K562 (cell line): ENCODE measurements around the gene SHANK3. TPM values are rescaled to one million over a fixed set of nuclear protein-coding genes. Genes with fewer than 3 reads are reported as not detected.

ENCODE experiments used
- ATAC-seq: fragments of 200-7000 bp; cut with Tn5 transposase; 3 replicates; pipeline ENCODE4 v1.9.1; 2020; ENCODE audit warnings: moderate library complexity
- BruUV-seq: library from RNA; stranded (reverse); fragments of 400-500 nt; replicated peaks from 2 replicates; lab custom pipeline; 2021; lab: Mats Ljungman, UMichigan
- CTCF ChIA-PET: fragments of 300-600 bp; formaldehyde crosslinking; extraction: SDS; loops from one replicate; lab custom pipeline; 2021; ENCODE audit warnings: low intra/inter-chr PET ratio; lab: Yijun Ruan, JAX
- POLR2A ChIA-PET: fragments of 300-600, 350-650 bp; sonication (Branson Sonifier 250); formaldehyde crosslinking; extraction: SDS; loops from one replicate; lab custom pipeline; 2021; ENCODE audit warnings: antibody characterized with exemption, inconsistent platforms; lab: Yijun Ruan, JAX
- DNase-seq, 4 experiments: peaks; one replicate each; pipeline versions ENCODE4 v3.0.0 to v3.0.0-alpha.2; 2011 to 2018; ENCODE audit warnings: low spot score in 3 of 4, mixed read lengths in 3 of 4; ENCODE audit errors: extremely low read depth in 1 of 4
- FAIRE-seq: peaks from 2 replicates; lab custom pipeline; 2011; peaks lifted over from hg19 to GRCh38; lab: Jason Lieb, UNC
- H2AFZ ChIP-seq: 2 replicates; pipeline ENCODE4 v1.6.0; 2011; ENCODE audit warnings: low read depth, low read length, control low read depth, inconsistent platforms
- H3K27ac ChIP-seq: fragments of 200-600 bp; 3 replicates; pipeline ENCODE4 v1.8.0; 2011; ENCODE audit warnings: low read depth, mild to moderate bottlenecking, control low read depth, inconsistent platforms, low read length, moderate library complexity, mixed read lengths; ENCODE audit errors: extremely low read depth
- H3K27me3 ChIP-seq, 2 experiments: fragments of 300-600 bp in 1 of 2; 2 replicates in 1 of 2; 3 replicates in 1 of 2; pipeline versions ENCODE4 v1.6.0 to v1.8.0; 2011; ENCODE audit warnings: inconsistent platforms in 2 of 2, low read length in 2 of 2, mild to moderate bottlenecking in 1 of 2, mixed read lengths in 1 of 2, moderate library complexity in 1 of 2; ENCODE audit not compliant: control insufficient read depth in 2 of 2, insufficient read depth in 2 of 2
- H3K36me3 ChIP-seq: fragments of 300-600 bp; 3 replicates; pipeline ENCODE4 v1.8.0; 2011; ENCODE audit warnings: mild to moderate bottlenecking, low read length, inconsistent platforms; ENCODE audit not compliant: control insufficient read depth, insufficient read depth
- H3K4me1 ChIP-seq, 2 experiments: fragments of 200-600 bp in 1 of 2; replicated peaks in 1 of 2; 2 replicates in 1 of 2; 3 replicates in 1 of 2; pipeline versions ENCODE4 v1.5.1 to v1.8.0; 2011; ENCODE audit warnings: inconsistent platforms in 2 of 2, low read length in 2 of 2, mild to moderate bottlenecking in 1 of 2, mixed read lengths in 1 of 2, moderate library complexity in 1 of 2; ENCODE audit not compliant: control insufficient read depth in 2 of 2, insufficient read depth in 2 of 2
- H3K4me2 ChIP-seq: 2 replicates; pipeline ENCODE4 v1.6.1; 2011; ENCODE audit warnings: low read length, control low read depth, inconsistent platforms, mixed read lengths; ENCODE audit not compliant: insufficient read depth
- H3K4me3 ChIP-seq: fragments of 200-600 bp; sonication (generic), shearing (Covaris generic); 2 replicates; pipeline ENCODE4 v1.5.1; 2016; ENCODE audit warnings: control low read depth, inconsistent platforms
- H3K79me2 ChIP-seq: fragments of 200-600 bp; 3 replicates; pipeline ENCODE4 v1.8.0; 2011; ENCODE audit warnings: low read length, inconsistent platforms; ENCODE audit not compliant: control insufficient read depth, insufficient read depth
- H3K9ac ChIP-seq, 2 experiments: 2 replicates each; pipeline versions ENCODE4 v1.6.0 to v1.6.1; 2011; ENCODE audit warnings: low read depth in 2 of 2, low read length in 2 of 2, control low read depth in 1 of 2, inconsistent platforms in 1 of 2, mild to moderate bottlenecking in 1 of 2, mixed read lengths in 1 of 2; ENCODE audit not compliant: insufficient read depth in 1 of 2
- H3K9me1 ChIP-seq: one replicate; pipeline ENCODE4 v1.6.0; 2011; ENCODE audit warnings: inconsistent platforms, mild to moderate bottlenecking, low read length, moderate library complexity; ENCODE audit not compliant: control insufficient read depth, insufficient read depth
- H3K9me3 ChIP-seq: replicated peaks from 2 replicates; pipeline ENCODE4 v1.5.1; 2011; ENCODE audit warnings: low read depth, low read length, inconsistent platforms; ENCODE audit not compliant: control insufficient read depth, insufficient read depth
- H4K20me1 ChIP-seq: replicated peaks from 2 replicates; pipeline ENCODE4 v1.6.1; 2011; ENCODE audit warnings: low read length, inconsistent platforms, mixed read lengths; ENCODE audit not compliant: control insufficient read depth, insufficient read depth
- NELFE ChIP-seq: IDR thresholded peaks from 2 replicates; pipeline ENCODE4 v1.6.1; 2011; ENCODE audit warnings: mild to moderate bottlenecking; ENCODE audit not compliant: insufficient read depth, insufficient read length
- POLR2AphosphoS2 ChIP-seq: IDR thresholded peaks from 2 replicates; pipeline ENCODE4 v1.6.1; 2012; ENCODE audit warnings: low read length, improper control_type of control experiment
- STAT5B ChIP-seq: fragments of 250-450 bp; sonication (Bioruptor Pico); IDR thresholded peaks from 2 replicates; pipeline ENCODE4 v1.8.0; 2021; ENCODE audit warnings: mild to moderate bottlenecking, inconsistent platforms
- TAF15 ChIP-seq: fragments of 200-400 bp; formaldehyde crosslinking; IDR thresholded peaks from 2 replicates; pipeline ENCODE4 v1.6.1; 2017; ENCODE audit warnings: mild to moderate bottlenecking, low read depth, low read length, moderate library complexity
- TEAD4 ChIP-seq, 2 experiments: sonication (generic) in 1 of 2; formaldehyde crosslinking in 1 of 2; IDR thresholded peaks; 2 replicates each; pipeline versions ENCODE4 v1.6.1 to v1.8.0; 2012 to 2022; ENCODE audit warnings: borderline replicate concordance in 1 of 2, inconsistent platforms in 1 of 2, low read length in 1 of 2, mild to moderate bottlenecking in 1 of 2, missing genetic modification reagents in 1 of 2
- ZNF764 ChIP-seq: fragments of 250-450 bp; sonication (Bioruptor Pico); IDR thresholded peaks from 2 replicates; pipeline ENCODE4 v1.4.0; 2020; ENCODE audit warnings: low read depth, mild to moderate bottlenecking, moderate library complexity
- ZNF778 ChIP-seq: fragments of 450-650 bp; formaldehyde crosslinking; IDR thresholded peaks from 2 replicates; pipeline ENCODE4 v1.4.0; 2020; ENCODE audit warnings: mild to moderate bottlenecking, moderate library complexity
- WGBS: fragments of 100-300 bp; shearing (Covaris generic); methylation state at CpG from one replicate; pipeline ENCODE4 v1.1.6; 2016; ENCODE audit warnings: low coverage, mixed read lengths; ENCODE audit not compliant: insufficient coverage; ENCODE audit errors: missing lambda C conversion rate; 5-methylcytosine and 5-hydroxymethylcytosine counted together
- in situ Hi-C: fragments of 300-500 bp; cut with MboI; formaldehyde crosslinking; loops from 4 replicates; pipeline ENCODE4 v1.15.0; 2018; ENCODE audit warnings: inconsistent platforms, mixed read lengths
- intact Hi-C: fragments of 100-400 bp; cut with micrococcal nuclease; formaldehyde crosslinking; loops from 2 replicates; pipeline ENCODE4 v1.14.2; 2022
- polyA plus RNA-seq, 8 experiments: library from polyadenylated mRNA; depleted of rRNA in 4 of 8; stranded (reverse) in 5 of 8; unstranded in 3 of 8; fragments of >200 nt; fragmentation: Nextera tagmentation in 2 of 8; fragmentation: Illumina TruSeq in 1 of 8; extraction: Ambion mirVana in 2 of 8; extraction: Trizol in 1 of 8; gene quantifications; 2 replicates each; pipeline versions ENCODE4 v1.2.1 to v1.2.3, GENCODE V29; 2011 to 2014; ENCODE audit warnings: inconsistent platforms in 1 of 8, missing spikeins in 1 of 8
- total RNA-seq, 7 experiments: library from RNA; depleted of rRNA in 6 of 7; stranded (reverse); fragments of >200 nt in 6 of 7; fragmentation: Illumina TruSeq in 2 of 7; extraction: Trizol in 2 of 7; gene quantifications; 2 replicates each; pipeline versions ENCODE4 v1.2.1 to v1.2.3, GENCODE V29; 2011 to 2021; ENCODE audit warnings: low replicate concordance in 1 of 7

SHANK3 gene
- total and polyA plus RNA-seq, 9 of the 15 experiments (the other 6 are each of a cell fraction or from before 2014, with no cell fraction given), result 0.01 to 0.07 (median 0.03) TPM; not detected in 6

GRCh38 chr22:50678651-50679521 is 6.3 kb downstream of the SHANK3 start:
- no peak overlapping the region for H2AFZ ChIP-seq
- no peak for DNase-seq
- in situ Hi-C loops, result no loop called here
- no peak overlapping the region for H3K27ac ChIP-seq
- no TSS peak for BruUV-seq
- no peaks in the 10 kb centered on the region for H3K9me1 ChIP-seq
- no peak overlapping the region for H3K4me3 ChIP-seq
- TF ChIP-seq ZNF778 (CRISPR knock-in tag), result no peak
- TF ChIP-seq POLR2AphosphoS2, result no peak
- TF ChIP-seq TAF15, result no peak
- TF ChIP-seq NELFE, result no peak
- no peak for TF ChIP-seq TEAD4 (IDR thresholded peaks at IDR 0.05; ENCODE audit: low read length)
- TF ChIP-seq TEAD4 (CRISPR knock-in tag; IDR thresholded peaks at IDR 0.05; ENCODE audit: borderline replicate concordance), result no peak
- no peak for TF ChIP-seq ZNF764
- TF ChIP-seq STAT5B (CRISPR knock-in tag), result no peak
- no peaks in the 10 kb centered on the region for H3K79me2 ChIP-seq
- intact Hi-C loops, result no loop called here
- peaks cover 4 to 24% of the 10 kb centered on the region in 2 experiments; a peak in 4 of 5 replicates for H3K27me3 ChIP-seq
- no peak for ATAC-seq
- H4K20me1 ChIP-seq, result no peaks in the 10 kb centered on the region
- H3K36me3 ChIP-seq, result no peaks in the 10 kb centered on the region
- no peak for FAIRE-seq
- H3K9me3 ChIP-seq, result no peaks in the 10 kb centered on the region
- ChIA-PET POLR2A (no interaction called here), CTCF (no interaction called here)
- H3K4me1 ChIP-seq, result peaks cover 0 to 11% of the 10 kb centered on the region in 2 experiments; a peak in 1 of 5 replicates
- no peak overlapping the region for H3K9ac ChIP-seq
- 43% methylated on average over 19 of the region's 30 CpGs for WGBS
- H3K4me2 ChIP-seq, result no peak overlapping the region
